ENCODE measurements around the gene MOV10.

GRCh38 chr1:112651205-112651604 is 23.3 kb upstream of the MOV10 start:
- TF ChIP-seq CTCF (IDR thresholded peaks at IDR 0.05; ENCODE audit: low read length) (no peak), EZH2phosphoT487 (IDR thresholded peaks at IDR 0.05; ENCODE audit: low read length) (no peak)
